ENCODE results near the gene TRAPPC3.

TRAPPC3 gene

DNA sequence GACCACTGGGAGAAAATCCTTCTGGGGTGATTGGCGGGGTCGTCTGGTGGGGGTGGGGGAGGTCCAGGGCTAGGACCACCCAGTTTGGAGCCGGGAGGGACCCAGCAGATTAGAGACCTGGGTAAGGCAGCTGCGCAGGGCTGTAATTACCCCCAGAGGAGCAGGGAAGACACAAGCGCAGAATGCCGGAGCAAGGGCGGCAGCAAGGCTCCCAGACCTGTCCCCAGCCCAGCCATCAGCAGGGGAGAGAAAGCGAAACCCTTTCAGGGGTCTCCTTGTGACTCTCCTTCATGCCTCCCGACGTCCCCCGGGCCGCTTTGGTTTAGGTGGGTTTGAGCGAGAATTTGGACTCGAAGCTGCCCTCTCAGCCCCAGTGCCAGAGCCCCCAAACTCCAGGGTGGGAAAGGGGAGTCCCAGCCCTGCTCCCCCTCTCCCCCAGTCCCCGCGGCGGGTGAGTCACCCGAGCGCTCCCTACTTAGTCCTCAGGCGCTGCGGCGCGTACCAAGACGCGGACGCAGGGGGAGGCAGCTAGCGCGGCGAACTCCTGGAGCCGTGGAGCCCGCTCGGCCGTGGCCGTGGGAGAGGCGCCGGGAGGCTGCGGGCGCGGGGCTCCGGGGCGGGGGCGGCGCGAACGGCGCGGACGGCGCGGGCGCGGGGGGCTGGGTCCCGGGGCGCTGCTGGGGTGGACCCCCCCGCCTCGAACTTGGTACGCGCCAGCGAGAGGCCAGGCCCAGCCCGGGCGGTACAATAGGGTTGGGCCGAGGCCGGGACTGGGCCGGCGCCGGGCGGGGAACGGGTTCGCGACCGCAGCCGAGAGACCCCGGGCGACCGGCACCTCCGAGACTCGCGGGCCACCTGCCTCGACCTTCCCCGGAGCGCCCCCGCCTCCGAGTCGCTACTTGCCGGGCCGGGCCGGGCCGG lies 6.4 kb upstream of the TRAPPC3 start, which contains the start of gene MAP7D1:
MAP7D1 (plus strand) TSS at position 753 of the 921 bp plus-strand sequence. CDS start 258 bp downstream, outside the sequence.
- DNase-seq (ENCODE audit: low read depth), result no peak
- H3K4me3 ChIP-seq (ENCODE audit: control insufficient read depth, low read depth, low read length), result peak within 1 kb of the TSS; percentile 99
- TF ChIP-seq, protein P1, sequence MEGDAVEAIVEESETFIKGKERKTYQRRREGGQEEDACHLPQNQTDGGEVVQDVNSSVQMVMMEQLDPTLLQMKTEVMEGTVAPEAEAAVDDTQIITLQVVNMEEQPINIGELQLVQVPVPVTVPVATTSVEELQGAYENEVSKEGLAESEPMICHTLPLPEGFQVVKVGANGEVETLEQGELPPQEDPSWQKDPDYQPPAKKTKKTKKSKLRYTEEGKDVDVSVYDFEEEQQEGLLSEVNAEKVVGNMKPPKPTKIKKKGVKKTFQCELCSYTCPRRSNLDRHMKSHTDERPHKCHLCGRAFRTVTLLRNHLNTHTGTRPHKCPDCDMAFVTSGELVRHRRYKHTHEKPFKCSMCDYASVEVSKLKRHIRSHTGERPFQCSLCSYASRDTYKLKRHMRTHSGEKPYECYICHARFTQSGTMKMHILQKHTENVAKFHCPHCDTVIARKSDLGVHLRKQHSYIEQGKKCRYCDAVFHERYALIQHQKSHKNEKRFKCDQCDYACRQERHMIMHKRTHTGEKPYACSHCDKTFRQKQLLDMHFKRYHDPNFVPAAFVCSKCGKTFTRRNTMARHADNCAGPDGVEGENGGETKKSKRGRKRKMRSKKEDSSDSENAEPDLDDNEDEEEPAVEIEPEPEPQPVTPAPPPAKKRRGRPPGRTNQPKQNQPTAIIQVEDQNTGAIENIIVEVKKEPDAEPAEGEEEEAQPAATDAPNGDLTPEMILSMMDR (IDR thresholded peaks at IDR 0.05; ENCODE audit: control insufficient read depth, insufficient read depth, low read depth, low read length, missing control alignments), result no peak

- no peak for DNase-seq (ENCODE audit: low read depth)
- peak overlapping the region; percentile 99 for H3K4me3 ChIP-seq (ENCODE audit: control insufficient read depth, low read depth, low read length)
- TF ChIP-seq, protein P1 (IDR thresholded peaks at IDR 0.05; ENCODE audit: control insufficient read depth, insufficient read depth, low read depth, low read length, missing control alignments), result no peak
These were observed 5.6 kb upstream of the TRAPPC3 start for GRCh38 chr1:36154765-36155407.

- DNase-seq (ENCODE audit: low read depth), result no peak
- no peak overlapping the region for H3K4me3 ChIP-seq (ENCODE audit: control insufficient read depth, low read depth, low read length)
- TF ChIP-seq, protein P1 (IDR thresholded peaks at IDR 0.05; ENCODE audit: control insufficient read depth, insufficient read depth, low read depth, low read length, missing control alignments), result no peak
These were observed 5.0 kb upstream of the TRAPPC3 start for GRCh38 chr1:36154335-36154734.

DNA sequence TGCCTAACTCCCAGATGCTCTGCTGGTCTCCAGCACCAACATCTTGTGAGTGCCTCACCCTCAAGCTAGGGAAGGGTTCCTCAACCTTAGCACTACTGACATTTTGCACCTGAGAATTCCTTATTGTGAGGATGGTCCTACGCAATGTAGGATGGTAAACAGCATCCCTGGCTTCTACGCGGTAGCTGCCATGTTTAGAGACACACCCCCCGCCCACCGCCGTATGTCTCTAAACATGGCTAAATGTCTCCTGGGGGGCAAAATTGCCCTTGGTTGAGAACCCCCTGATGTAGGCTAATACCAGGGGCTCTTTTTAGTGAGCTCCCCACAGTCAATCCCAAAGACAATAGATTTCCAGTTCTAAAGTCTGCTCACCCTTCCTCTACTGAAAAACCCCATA lies 4.2 kb upstream of the TRAPPC3 start:
- no peak overlapping the region for H3K4me3 ChIP-seq (ENCODE audit: control insufficient read depth, low read depth, low read length)
- DNase-seq (ENCODE audit: low read depth), result no peak
- TF ChIP-seq, protein P1 (IDR thresholded peaks at IDR 0.05; ENCODE audit: control insufficient read depth, insufficient read depth, low read depth, low read length, missing control alignments), result no peak

GRCh38 chr1:36151845-36152203 lies 2.5 kb upstream of the TRAPPC3 start:
- TF ChIP-seq, protein P1 (IDR thresholded peaks at IDR 0.05; ENCODE audit: control insufficient read depth, insufficient read depth, low read depth, low read length, missing control alignments), result no peak
- DNase-seq (ENCODE audit: low read depth), result no peak
- no peak overlapping the region for H3K4me3 ChIP-seq (ENCODE audit: control insufficient read depth, low read depth, low read length)

DNA sequence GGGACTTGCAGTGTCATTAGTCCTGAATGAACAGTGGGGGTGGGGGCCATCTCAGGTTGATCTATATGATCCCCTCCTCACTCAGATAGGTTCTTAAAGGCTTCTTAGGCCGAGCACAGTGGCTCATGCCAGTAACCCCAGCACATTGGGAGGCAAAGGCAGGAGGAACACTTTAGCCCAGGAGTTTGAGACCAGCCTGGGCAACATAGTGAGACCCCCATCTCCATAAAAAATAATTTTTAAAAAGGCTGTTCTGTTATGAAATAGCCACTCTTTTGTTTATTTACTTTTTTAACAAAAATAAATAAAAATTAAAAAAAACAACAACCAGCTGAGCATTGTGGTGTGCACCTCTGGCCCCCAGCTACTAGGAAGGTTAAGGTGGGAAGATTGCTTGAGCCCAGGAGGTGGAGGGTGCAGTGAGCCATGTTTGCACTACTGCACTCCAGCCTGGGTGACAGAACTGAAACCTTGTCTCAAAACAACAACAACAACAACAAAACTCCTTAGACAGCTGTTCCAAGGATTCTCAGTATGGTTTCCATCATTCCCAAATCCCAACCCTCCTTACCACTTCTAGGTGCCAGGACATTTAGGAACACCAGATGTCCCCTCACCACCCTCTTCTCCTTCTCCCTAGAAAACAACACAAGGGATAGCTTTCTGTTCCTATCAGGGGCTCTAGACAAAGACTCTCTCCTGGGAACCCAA lies 2.0 kb upstream of the TRAPPC3 start:
- H3K4me3 ChIP-seq (ENCODE audit: control insufficient read depth, low read depth, low read length), result no peak overlapping the region
- DNase-seq (ENCODE audit: low read depth), result no peak
- TF ChIP-seq, protein P1 (IDR thresholded peaks at IDR 0.05; ENCODE audit: control insufficient read depth, insufficient read depth, low read depth, low read length, missing control alignments), result peak; percentile 5

Data from AG09309 (cell line).